Endodermal cell (in vitro differentiated cells): ENCODE measurements around the gene ABCA9. TPM values are rescaled to one million over a fixed set of nuclear protein-coding genes. Genes with fewer than 3 reads are reported as not detected.

ENCODE experiments used
- DNase-seq: peaks from one replicate; pipeline ENCODE4 v3.0.0-alpha.2; 2017
- H3K27ac ChIP-seq: 2 replicates; pipeline ENCODE4 v1.5.1; 2013; ENCODE audit warnings: mild to moderate bottlenecking, low read depth, low read length, moderate library complexity
- H3K27me3 ChIP-seq: 2 replicates; pipeline ENCODE4 v1.6.1; 2013; ENCODE audit warnings: mild to moderate bottlenecking, low read length, moderate library complexity; ENCODE audit not compliant: insufficient read depth, control insufficient read depth, poor library complexity, severe bottlenecking
- H3K36me3 ChIP-seq: 2 replicates; pipeline ENCODE4 v1.7.0; 2013; ENCODE audit warnings: mild to moderate bottlenecking, low read length, moderate library complexity; ENCODE audit not compliant: control insufficient read depth, insufficient read depth
- H3K4me1 ChIP-seq: one replicate; pipeline ENCODE4 v1.7.0; 2013; ENCODE audit warnings: low read length; ENCODE audit not compliant: control insufficient read depth, insufficient read depth
- H3K4me3 ChIP-seq: 2 replicates; pipeline ENCODE4 v1.5.1; 2013; ENCODE audit warnings: mild to moderate bottlenecking, low read length, moderate library complexity
- H3K9ac ChIP-seq: 2 replicates; pipeline ENCODE4 v1.6.1; 2013; ENCODE audit warnings: mild to moderate bottlenecking, low read length, moderate library complexity; ENCODE audit not compliant: poor library complexity, severe bottlenecking; ENCODE audit errors: extremely low read depth
- H3K9me3 ChIP-seq: 2 replicates; pipeline ENCODE4 v1.6.1; 2013; ENCODE audit warnings: mild to moderate bottlenecking, low read length, moderate library complexity; ENCODE audit not compliant: control insufficient read depth
- H3K27ac Mint-ChIP-seq: 2 replicates; pipeline ENCODE4 v1.8.0; 2020; ENCODE audit warnings: mixed read lengths
- H3K27me3 Mint-ChIP-seq: 2 replicates; pipeline ENCODE4 v1.8.0; 2021; ENCODE audit warnings: mild to moderate bottlenecking, mixed read lengths; ENCODE audit not compliant: insufficient read depth
- H3K36me3 Mint-ChIP-seq: 2 replicates; pipeline ENCODE4 v1.8.0; 2020; ENCODE audit warnings: low read depth, mixed read lengths
- H3K4me1 Mint-ChIP-seq: 2 replicates; pipeline ENCODE4 v1.8.0; 2020; ENCODE audit warnings: mixed read lengths
- H3K4me3 Mint-ChIP-seq: 2 replicates; pipeline ENCODE4 v1.8.0; 2020; ENCODE audit warnings: mild to moderate bottlenecking, moderate library complexity, mixed read lengths
- H3K9me3 Mint-ChIP-seq: 2 replicates; pipeline ENCODE4 v1.8.0; 2020; ENCODE audit warnings: mild to moderate bottlenecking, mixed read lengths
- CTCF ChIP-seq: fragments of 200-600 bp; sonication (generic); conservative IDR thresholded peaks from 2 replicates; pipeline ENCODE4 v1.5.0; 2021; ENCODE audit warnings: antibody characterized with exemption, mild to moderate bottlenecking
- WGBS, 2 experiments: methylation state at CpG; one replicate each; pipeline versions ENCODE4 v1.1.5 to v1.1.7; 2013; ENCODE audit warnings: missing lambda C conversion rate in 2 of 2, mixed read lengths in 1 of 2; ENCODE audit not compliant: insufficient coverage in 1 of 2, insufficient read length in 1 of 2; 5-methylcytosine and 5-hydroxymethylcytosine counted together
- total RNA-seq, 2 donors: library from RNA; stranded (reverse); fragmentation: NEBNext Ultra II Directional in 1 of 2; extraction: Animal tissue kit (Norgen Biotek cat#: 25700) in 1 of 2; gene quantifications; 2 replicates in 1 of 2; 3 replicates in 1 of 2; pipeline ENCODE4 v1.2.1, GENCODE V29; 2021

Gene ABCA9
- total RNA-seq, 2 donors from 2014 or later, result not detected

GRCh38 chr17:69064001-69064400, 3.3 kb upstream of the ABCA9 start:
- peaks cover 5% of the 10 kb centered on the region for H3K4me1 Mint-ChIP-seq
- peaks cover 16% of the 10 kb centered on the region for H3K27me3 Mint-ChIP-seq
- Histone ChIP-seq H3K36me3 (no peaks in the 10 kb centered on the region), H3K9me3 (no peaks in the 10 kb centered on the region), H3K4me1 (no peaks in the 10 kb centered on the region), H3K27me3 (peaks cover 32% of the 10 kb centered on the region), H3K9ac (no peak overlapping the region), H3K27ac (no peak overlapping the region), H3K4me3 (no peak overlapping the region)
- no peaks in the 10 kb centered on the region for H3K36me3 Mint-ChIP-seq
- H3K4me3 Mint-ChIP-seq, result no peak overlapping the region
- WGBS, 2 experiments, result 88 to 100% methylated on average over 1 to 2 of the region's 2 CpGs
- TF ChIP-seq CTCF, result no peak
- DNase-seq, result no peak
- H3K27ac Mint-ChIP-seq, result no peak overlapping the region
- no peaks in the 10 kb centered on the region for H3K9me3 Mint-ChIP-seq

- H3K27ac Mint-ChIP-seq, result no peak overlapping the region
- H3K4me1 Mint-ChIP-seq, result peaks cover 4% of the 10 kb centered on the region
- no peak overlapping the region for H3K4me3 Mint-ChIP-seq
- H3K9me3 Mint-ChIP-seq, result no peaks in the 10 kb centered on the region
- Histone ChIP-seq H3K9ac (no peak overlapping the region), H3K4me3 (no peak overlapping the region), H3K27ac (no peak overlapping the region), H3K4me1 (no peaks in the 10 kb centered on the region), H3K27me3 (peaks cover 32% of the 10 kb centered on the region), H3K36me3 (no peaks in the 10 kb centered on the region), H3K9me3 (no peaks in the 10 kb centered on the region)
- DNase-seq, result no peak
- peaks cover 16% of the 10 kb centered on the region for H3K27me3 Mint-ChIP-seq
- H3K36me3 Mint-ChIP-seq, result no peaks in the 10 kb centered on the region
- TF ChIP-seq CTCF, result no peak
- WGBS, 2 experiments, result 84 to 97% methylated on average over 3 to 4 of the region's 4 CpGs
These were observed 2.3 kb upstream of the ABCA9 start for GRCh38 chr17:69062860-69063581.

GRCh38 chr17:69061721-69062556, 1.2 kb upstream of the ABCA9 start:
- H3K36me3 Mint-ChIP-seq, result no peaks in the 10 kb centered on the region
- peaks cover 4% of the 10 kb centered on the region for H3K4me1 Mint-ChIP-seq

More at GRCh38 chr17:69061721-69062556, 1.2 kb upstream of the ABCA9 start:
- H3K4me3 Mint-ChIP-seq, result no peak overlapping the region
- H3K4me3 ChIP-seq, result no peak overlapping the region
- H3K9me3 ChIP-seq, result no peaks in the 10 kb centered on the region
- no peak overlapping the region for H3K9ac ChIP-seq
- no peak overlapping the region for H3K27ac ChIP-seq
- peaks cover 16% of the 10 kb centered on the region for H3K27me3 Mint-ChIP-seq
- no peak for TF ChIP-seq CTCF
- H3K9me3 Mint-ChIP-seq, result no peaks in the 10 kb centered on the region
- 93% methylated on average over 4 of the region's 4 CpGs; no CpG with 5 or more reads in 1 of the 2 experiments for WGBS, 2 experiments
- H3K27me3 ChIP-seq, result peaks cover 32% of the 10 kb centered on the region
- H3K4me1 ChIP-seq, result no peaks in the 10 kb centered on the region
- H3K27ac Mint-ChIP-seq, result no peak overlapping the region
- H3K36me3 ChIP-seq, result no peaks in the 10 kb centered on the region
- no peak for DNase-seq
